ENCODE results near the gene SLC8A2.
"Not testable (repeated sequence)": the region's sequence is repeated elsewhere in the genome, so short reads cannot be mapped to it uniquely, and the experiment has no call there.

Gene SLC8A2

GRCh38 chr19:47407417-47407774 is 64.3 kb downstream of the SLC8A2 start:
- DNase-seq: no peak

- DNase-seq: no peak
Measured at GRCh38 chr19:47406711-47407416, 64.8 kb downstream of the SLC8A2 start.

- DNase-seq: no peak
Measured at GRCh38 chr19:47405854-47406417, 65.8 kb downstream of the SLC8A2 start.

GRCh38 chr19:47405197-47405550 is 66.5 kb downstream of the SLC8A2 start:
- no peak for DNase-seq

GRCh38 chr19:47404334-47405196 is 67.1 kb downstream of the SLC8A2 start:
- no peak for DNase-seq

GRCh38 chr19:47402504-47402903 is 69.2 kb downstream of the SLC8A2 start:
- DNase-seq: no peak

- DNase-seq: no peak
Measured at GRCh38 chr19:47398707-47399597, 72.7 kb downstream of the SLC8A2 start.

GRCh38 chr19:47391510-47392223 is 80.0 kb downstream of the SLC8A2 start:
- peak; percentile 97 for DNase-seq

GRCh38 chr19:47390533-47391488 is 80.9 kb downstream of the SLC8A2 start:
- DNase-seq: no peak

- DNase-seq: no peak
Measured at GRCh38 chr19:47389150-47389556, 82.5 kb downstream of the SLC8A2 start.

- DNase-seq: not testable (repeated sequence)
Measured at GRCh38 chr19:47388721-47389120, 83.0 kb downstream of the SLC8A2 start.

GRCh38 chr19:47387623-47388022 is 84.1 kb downstream of the SLC8A2 start:
- DNase-seq: not testable (repeated sequence)

- not testable (repeated sequence) for DNase-seq
Measured at GRCh38 chr19:47386582-47386981, 85.1 kb downstream of the SLC8A2 start.

- DNase-seq: not testable (repeated sequence)
Measured at GRCh38 chr19:47384533-47384932, 87.2 kb downstream of the SLC8A2 start.

- DNase-seq: not testable (repeated sequence)
Measured at GRCh38 chr19:47383890-47384289, 87.8 kb downstream of the SLC8A2 start.

GRCh38 chr19:47381653-47382279 is 89.9 kb downstream of the SLC8A2 start:
- DNase-seq: no peak

GRCh38 chr19:47381121-47381520 is 90.6 kb downstream of the SLC8A2 start:
- no peak for DNase-seq

GRCh38 chr19:47380559-47380958 is 91.1 kb downstream of the SLC8A2 start:
- DNase-seq: no peak

GRCh38 chr19:47379381-47379938 is 92.2 kb downstream of the SLC8A2 start:
- DNase-seq: no peak

- no peak for DNase-seq
Measured at GRCh38 chr19:47378246-47378645, 93.4 kb downstream of the SLC8A2 start.

Measured in activated CD8-positive, alpha-beta memory T cell treated with anti-CD3 and anti-CD28 coated beads, Interleukin-2, amount 50 U/mL, for 48 hours (primary cell).